ENCODE data around the gene CFAP157.

The CFAP157 gene

GRCh38 chr9:127762111-127762676, 55.4 kb downstream of the CFAP157 start:
- TF ChIP-seq GATA3 (IDR thresholded peaks at IDR 0.05; ENCODE audit: low read depth, low read length) (no peak), GATA2 (IDR thresholded peaks at IDR 0.05; ENCODE audit: low read depth, low read length) (no peak)

GRCh38 chr9:127763918-127764384, 57.2 kb downstream of the CFAP157 start:
- no peak for TF ChIP-seq GATA2 (IDR thresholded peaks at IDR 0.05; ENCODE audit: low read depth, low read length)
- no peak for TF ChIP-seq GATA3 (IDR thresholded peaks at IDR 0.05; ENCODE audit: low read depth, low read length)

DNA sequence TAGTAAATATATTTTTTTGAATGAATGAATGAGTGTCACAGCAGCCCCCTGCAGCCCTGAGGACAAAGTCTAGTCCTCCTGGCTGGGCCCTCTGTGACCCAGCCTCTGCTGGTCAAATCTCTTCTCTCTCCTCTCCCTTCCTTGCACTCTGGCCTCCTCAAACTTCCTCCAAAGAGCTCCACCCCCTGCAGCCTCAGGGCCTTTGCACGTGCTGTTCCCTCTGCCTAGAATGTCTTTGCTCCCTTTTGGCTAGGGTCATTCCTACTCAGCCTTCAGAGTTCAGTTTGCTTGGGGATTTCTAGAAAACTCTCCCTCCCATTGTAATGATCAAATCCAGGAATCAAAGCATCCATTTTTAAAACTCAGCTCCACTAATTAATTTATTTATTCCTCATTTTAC, 58.6 kb downstream of the CFAP157 start:
- TF ChIP-seq GATA3 (IDR thresholded peaks at IDR 0.05; ENCODE audit: low read depth, low read length) (no peak), GATA2 (IDR thresholded peaks at IDR 0.05; ENCODE audit: low read depth, low read length) (no peak)
